ENCODE data around the gene FAM83F. TPM values are rescaled to one million over a fixed set of nuclear protein-coding genes. Genes with fewer than 3 reads are reported as not detected.

The FAM83F gene
- total and polyA plus RNA-seq, 10 of the 15 experiments (the other 5 are each of a cell fraction or from before 2014, with no cell fraction given) = 0.01 to 0.05 (median 0.01) TPM; not detected in 7

GRCh38 chr22:39973656-39974055, 21.1 kb upstream of the FAM83F start:
- H3K79me2 ChIP-seq (ENCODE audit: control insufficient read depth, insufficient read depth, low read length) = no peaks in the 10 kb centered on the region
- CTCF ChIA-PET = no interaction called here
- H3K27ac ChIP-seq (ENCODE audit: control insufficient read depth, insufficient read depth) = no peak overlapping the region
- H3K4me3 ChIP-seq = no peak overlapping the region
- RAD21 ChIA-PET (ENCODE audit: unreplicated experiment) = no interaction called here
- H3K36me3 ChIP-seq (ENCODE audit: control insufficient read depth in 2 of 2, insufficient read depth in 2 of 2, low read length in 1 of 2) = peaks cover 18 to 22% of the 10 kb centered on the region in 2 experiments; a peak in 3 of 4 replicates
- H3K4me2 ChIP-seq (ENCODE audit: control insufficient read depth, insufficient read depth) = no peak overlapping the region
- no peak overlapping the region for H3K9ac ChIP-seq (ENCODE audit: control insufficient read depth, insufficient read depth, low read length)
- no peak overlapping the region for H2AFZ ChIP-seq (ENCODE audit: control insufficient read depth, low read depth, low read length)
- no TSS peak for BruUV-seq (replicated peaks)
- in situ Hi-C loops (cut with MboI) (no loop called here), intact Hi-C loops (cut with micrococcal nuclease; ENCODE audit: unreplicated experiment) (no loop called here)
- 63% methylated on average over 5 of the region's 5 CpGs for WGBS (ENCODE audit: insufficient coverage, insufficient replicate concordance, low lambda C conversion rate, missing lambda C conversion rate)
- no peaks in the 10 kb centered on the region for H4K20me1 ChIP-seq (ENCODE audit: control insufficient read depth, insufficient read depth)
- POLR2A ChIA-PET = interaction anchor here (1.6 kb wide), 1 partner anchor 8 kb away, joined by 3 read pairs; no protein-coding TSS in a partner anchor
- SMC1A ChIA-PET (ENCODE audit: uncharacterized antibody, unreplicated experiment) = interaction anchor here (0.8 kb wide), 1 partner anchor 228 kb away, joined by 3 read pairs; no protein-coding TSS in a partner anchor
- FAIRE-seq = no peak
- DNase-seq (ENCODE audit: low read depth, low spot score) = no peak
- no peaks in the 10 kb centered on the region for H3K27me3 ChIP-seq (replicated peaks in 1 of 2; ENCODE audit: control insufficient read depth in 2 of 2, insufficient read depth in 2 of 2, low read length in 1 of 2)
- TF ChIP-seq FOXM1 (IDR thresholded peaks at IDR 0.05; ENCODE audit: low read depth, low read length) = no peak
- TF ChIP-seq NBN (IDR thresholded peaks at IDR 0.05) = no peak
- 0 out of 2 replicates have a peak, but pooled peaks have one; percentile 45 for TF ChIP-seq POLR2AphosphoS2 (IDR thresholded peaks at IDR 0.05; ENCODE audit: low read depth, low read length)
- H3K9me3 ChIP-seq (replicated peaks; ENCODE audit: control insufficient read depth, insufficient read depth, low read length) = no peaks in the 10 kb centered on the region
- no peak for ATAC-seq
- H3K4me1 ChIP-seq (ENCODE audit: control insufficient read depth, insufficient read depth, low read length) = no peaks in the 10 kb centered on the region

DNA sequence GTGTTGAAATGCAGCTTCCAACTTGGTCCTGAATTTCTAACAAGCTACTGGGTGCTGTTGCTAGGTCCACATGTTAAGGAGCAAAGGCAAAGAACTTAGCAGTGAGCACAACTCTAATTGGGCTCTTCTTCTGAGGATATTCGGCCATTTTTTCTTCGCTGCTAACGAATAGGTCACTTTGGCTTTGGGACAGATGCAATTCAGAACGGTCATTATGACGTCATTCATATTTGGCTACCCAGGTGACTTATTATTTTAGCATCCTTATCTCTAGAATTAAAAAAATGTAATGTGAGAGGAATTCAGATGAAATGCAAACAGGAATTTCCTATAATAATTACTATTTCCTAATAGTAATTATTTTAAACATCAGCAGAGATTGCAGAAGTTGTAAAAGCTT, 20.7 kb upstream of the FAM83F start:
- intact Hi-C loops (cut with micrococcal nuclease; ENCODE audit: unreplicated experiment) (no loop called here), in situ Hi-C loops (cut with MboI) (no loop called here)
- Histone ChIP-seq H4K20me1 (ENCODE audit: control insufficient read depth, insufficient read depth) (no peaks in the 10 kb centered on the region), H3K36me3 (ENCODE audit: control insufficient read depth in 2 of 2, insufficient read depth in 2 of 2, low read length in 1 of 2) (peaks cover 16 to 22% of the 10 kb centered on the region in 2 experiments; a peak in 3 of 4 replicates), H3K79me2 (ENCODE audit: control insufficient read depth, insufficient read depth, low read length) (no peaks in the 10 kb centered on the region), H3K27me3 (replicated peaks in 1 of 2; ENCODE audit: control insufficient read depth in 2 of 2, insufficient read depth in 2 of 2, low read length in 1 of 2) (no peaks in the 10 kb centered on the region), H3K4me1 (ENCODE audit: control insufficient read depth, insufficient read depth, low read length) (no peaks in the 10 kb centered on the region), H3K27ac (ENCODE audit: control insufficient read depth, insufficient read depth) (no peak overlapping the region), H3K4me3 (no peak overlapping the region), H2AFZ (ENCODE audit: control insufficient read depth, low read depth, low read length) (no peak overlapping the region), H3K9me3 (replicated peaks; ENCODE audit: control insufficient read depth, insufficient read depth, low read length) (no peaks in the 10 kb centered on the region), H3K4me2 (ENCODE audit: control insufficient read depth, insufficient read depth) (no peak overlapping the region), H3K9ac (ENCODE audit: control insufficient read depth, insufficient read depth, low read length) (no peak overlapping the region)
- CTCF ChIA-PET = no interaction called here
- ATAC-seq (no peak), FAIRE-seq (no peak), DNase-seq (ENCODE audit: low read depth, low spot score) (no peak)
- no peak for TF ChIP-seq IKZF1 (conservative IDR thresholded peaks at IDR 0.05)
- TF ChIP-seq, protein P1, sequence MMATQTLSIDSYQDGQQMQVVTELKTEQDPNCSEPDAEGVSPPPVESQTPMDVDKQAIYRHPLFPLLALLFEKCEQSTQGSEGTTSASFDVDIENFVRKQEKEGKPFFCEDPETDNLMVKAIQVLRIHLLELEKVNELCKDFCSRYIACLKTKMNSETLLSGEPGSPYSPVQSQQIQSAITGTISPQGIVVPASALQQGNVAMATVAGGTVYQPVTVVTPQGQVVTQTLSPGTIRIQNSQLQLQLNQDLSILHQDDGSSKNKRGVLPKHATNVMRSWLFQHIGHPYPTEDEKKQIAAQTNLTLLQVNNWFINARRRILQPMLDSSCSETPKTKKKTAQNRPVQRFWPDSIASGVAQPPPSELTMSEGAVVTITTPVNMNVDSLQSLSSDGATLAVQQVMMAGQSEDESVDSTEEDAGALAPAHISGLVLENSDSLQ (IDR thresholded peaks at IDR 0.05) = no peak
- TF ChIP-seq GABPA (IDR thresholded peaks at IDR 0.05; ENCODE audit: low read depth) = no peak
- TF ChIP-seq CREB1 (IDR thresholded peaks at IDR 0.05; ENCODE audit: low read depth) = no peak
- TF ChIP-seq MTA2 (IDR thresholded peaks at IDR 0.05; ENCODE audit: low read depth) = no peak
- TF ChIP-seq E2F4 (IDR thresholded peaks at IDR 0.05; ENCODE audit: low read depth, low read length) = no peak
- TF ChIP-seq JUNB (IDR thresholded peaks at IDR 0.05) = no peak
- no peak for TF ChIP-seq BMI1 (IDR thresholded peaks at IDR 0.05; ENCODE audit: borderline replicate concordance)
- no peak for TF ChIP-seq RBBP5 (conservative IDR thresholded peaks at IDR 0.05)
- TF ChIP-seq ZNF384 (IDR thresholded peaks at IDR 0.05; ENCODE audit: borderline replicate concordance, low read depth, low read length) = no peak
- SMC1A ChIA-PET (ENCODE audit: uncharacterized antibody, unreplicated experiment) = interaction anchor here (0.8 kb wide), 1 partner anchor 228 kb away, joined by 3 read pairs; no protein-coding TSS in a partner anchor
- RAD21 ChIA-PET (ENCODE audit: unreplicated experiment) = no interaction called here
- 89% methylated on average over 5 of the region's 5 CpGs for WGBS (ENCODE audit: insufficient coverage, insufficient replicate concordance, low lambda C conversion rate, missing lambda C conversion rate)
- no TSS peak for BruUV-seq (replicated peaks)
- POLR2A ChIA-PET = interaction anchor here (1.6 kb wide), 1 partner anchor 8 kb away, joined by 3 read pairs; no protein-coding TSS in a partner anchor

All from GM12878 (cell line).